A673 (cell line): ENCODE measurements around the gene ATP6V0D1. TPM values are rescaled to one million over a fixed set of nuclear protein-coding genes. Genes with fewer than 3 reads are reported as not detected.

ENCODE experiments used
- BruUV-seq: library from RNA; stranded (reverse); fragments of 400-500 nt; replicated peaks from 2 replicates; lab custom pipeline; 2021; lab: Mats Ljungman, UMichigan
- CTCF ChIA-PET: fragments of 300-600 bp; sonication (Branson Sonifier 250); formaldehyde crosslinking; loops from one replicate; lab custom pipeline; 2022; ENCODE audit warnings: antibody characterized with exemption; lab: Charles Lee
- POLR2A ChIA-PET: fragments of 300-600 bp; sonication (Branson Sonifier 250); formaldehyde crosslinking; loops from one replicate; lab custom pipeline; 2022; ENCODE audit warnings: antibody characterized with exemption; ENCODE audit not compliant: low non-redundant PET; lab: Charles Lee
- DNase-seq: peaks from one replicate; pipeline ENCODE4 v3.0.0-alpha.2; 2015; ENCODE audit warnings: low spot score
- H3K27ac ChIP-seq: fragments of 200-600 bp; sonication (generic); 2 replicates; pipeline ENCODE4 v1.5.1; 2016; ENCODE audit warnings: mixed run types, low read depth, mild to moderate bottlenecking, mixed read lengths, antibody characterized with exemption, low read length; ENCODE audit not compliant: poor library complexity, severe bottlenecking
- H3K27me3 ChIP-seq: fragments of 200-600 bp; sonication (generic); replicated peaks from 2 replicates; pipeline ENCODE4 v1.6.1; 2017; ENCODE audit warnings: mixed run types, low read depth, mild to moderate bottlenecking, mixed read lengths, antibody characterized with exemption, low read length; ENCODE audit not compliant: insufficient read depth, poor library complexity
- H3K36me3 ChIP-seq: fragments of 200-600 bp; sonication (generic); 2 replicates; pipeline ENCODE4 v1.6.1; 2016; ENCODE audit warnings: mixed run types, mild to moderate bottlenecking, mixed read lengths, antibody characterized with exemption, low read length; ENCODE audit not compliant: insufficient read depth, poor library complexity, severe bottlenecking
- H3K4me1 ChIP-seq: fragments of 200-600 bp; sonication (generic); 2 replicates; pipeline ENCODE4 v1.6.1; 2017; ENCODE audit warnings: mixed run types, mild to moderate bottlenecking, mixed read lengths, antibody characterized with exemption, low read length; ENCODE audit not compliant: insufficient read depth, poor library complexity, severe bottlenecking
- H3K4me3 ChIP-seq: fragments of 200-600 bp; sonication (generic); 2 replicates; pipeline ENCODE4 v1.5.1; 2016; ENCODE audit warnings: low read depth, mixed run types, mild to moderate bottlenecking, mixed read lengths, low read length; ENCODE audit not compliant: poor library complexity, severe bottlenecking
- H3K9me3 ChIP-seq: fragments of 200-600 bp; sonication (generic); 2 replicates; pipeline ENCODE4 v1.6.1; 2016; ENCODE audit warnings: mixed run types, low read depth, mild to moderate bottlenecking, mixed read lengths, antibody characterized with exemption, low read length; ENCODE audit not compliant: poor library complexity, severe bottlenecking
- EZH2 ChIP-seq: fragments of 200-600 bp; sonication (generic); IDR thresholded peaks from 2 replicates; pipeline ENCODE4 v1.6.1; 2017; ENCODE audit warnings: borderline replicate concordance, low read depth, mild to moderate bottlenecking, mixed read lengths, antibody characterized with exemption, low read length; ENCODE audit not compliant: poor library complexity, severe bottlenecking
- intact Hi-C: fragments of 100-400 bp; cut with micrococcal nuclease; formaldehyde crosslinking; loops from one replicate; pipeline ENCODE4 v1.10.0; 2022; ENCODE audit not compliant: unreplicated experiment
- total RNA-seq: library from RNA; stranded (reverse); gene quantifications from 2 replicates; pipeline ENCODE4 v1.2.3, GENCODE V29; 2021
- TF ChIP-seq, protein P1 (sequence below): fragments of 300-800, 200-600 bp; sonication (generic); conservative IDR thresholded peaks from 2 replicates; pipeline ENCODE4 v1.5.1; 2017; ENCODE audit warnings: low read depth, mild to moderate bottlenecking, antibody characterized with exemption, low read length, moderate library complexity, mixed read lengths

Gene ATP6V0D1
- total RNA-seq, 1 experiment from 2014 or later = 63.9 TPM

DNA sequence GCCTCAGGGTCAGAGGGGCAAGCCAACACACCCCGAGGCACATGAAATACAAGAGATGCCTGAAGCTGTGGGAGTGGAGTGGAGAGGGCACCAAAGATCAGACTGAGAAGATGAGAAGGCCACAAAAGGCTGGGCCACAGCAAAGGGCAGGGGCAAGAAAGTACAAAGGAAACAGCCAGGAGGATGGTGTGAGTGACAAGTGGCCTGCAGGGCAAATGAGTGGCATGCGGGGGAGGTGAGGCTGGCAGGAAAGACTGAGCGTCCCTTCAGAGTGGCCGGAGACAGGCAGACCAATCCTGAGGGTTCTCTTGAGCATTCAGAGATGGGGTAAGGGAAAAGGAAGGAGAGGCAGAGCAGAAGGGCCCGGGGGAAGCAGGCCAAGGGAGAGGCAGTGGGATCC lies 26.9 kb downstream of the ATP6V0D1 start:
- TF ChIP-seq, protein P1, sequence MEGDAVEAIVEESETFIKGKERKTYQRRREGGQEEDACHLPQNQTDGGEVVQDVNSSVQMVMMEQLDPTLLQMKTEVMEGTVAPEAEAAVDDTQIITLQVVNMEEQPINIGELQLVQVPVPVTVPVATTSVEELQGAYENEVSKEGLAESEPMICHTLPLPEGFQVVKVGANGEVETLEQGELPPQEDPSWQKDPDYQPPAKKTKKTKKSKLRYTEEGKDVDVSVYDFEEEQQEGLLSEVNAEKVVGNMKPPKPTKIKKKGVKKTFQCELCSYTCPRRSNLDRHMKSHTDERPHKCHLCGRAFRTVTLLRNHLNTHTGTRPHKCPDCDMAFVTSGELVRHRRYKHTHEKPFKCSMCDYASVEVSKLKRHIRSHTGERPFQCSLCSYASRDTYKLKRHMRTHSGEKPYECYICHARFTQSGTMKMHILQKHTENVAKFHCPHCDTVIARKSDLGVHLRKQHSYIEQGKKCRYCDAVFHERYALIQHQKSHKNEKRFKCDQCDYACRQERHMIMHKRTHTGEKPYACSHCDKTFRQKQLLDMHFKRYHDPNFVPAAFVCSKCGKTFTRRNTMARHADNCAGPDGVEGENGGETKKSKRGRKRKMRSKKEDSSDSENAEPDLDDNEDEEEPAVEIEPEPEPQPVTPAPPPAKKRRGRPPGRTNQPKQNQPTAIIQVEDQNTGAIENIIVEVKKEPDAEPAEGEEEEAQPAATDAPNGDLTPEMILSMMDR = no peak
- no peak for TF ChIP-seq EZH2
- CTCF ChIA-PET = no interaction called here
- Histone ChIP-seq H3K4me1 (no peaks in the 10 kb centered on the region), H3K27ac (no peak overlapping the region), H3K4me3 (no peak overlapping the region), H3K27me3 (no peaks in the 10 kb centered on the region), H3K36me3 (no peaks in the 10 kb centered on the region), H3K9me3 (no peaks in the 10 kb centered on the region)
- no peak for DNase-seq
- BruUV-seq = no TSS peak
- POLR2A ChIA-PET = no interaction called here
- intact Hi-C loops = no loop called here

- no TSS peak for BruUV-seq
- CTCF ChIA-PET = no interaction called here
- TF ChIP-seq EZH2 = no peak
- TF ChIP-seq, protein P1 = no peak
Measured at GRCh38 chr16:67451704-67452435, 29.1 kb downstream of the ATP6V0D1 start.

GRCh38 chr16:67451061-67451703 lies 29.8 kb downstream of the ATP6V0D1 start:
- DNase-seq = no peak
- intact Hi-C loops = no loop called here
- Histone ChIP-seq H3K4me1 (no peaks in the 10 kb centered on the region), H3K36me3 (no peaks in the 10 kb centered on the region), H3K27me3 (no peaks in the 10 kb centered on the region), H3K4me3 (no peak overlapping the region), H3K27ac (no peak overlapping the region), H3K9me3 (no peaks in the 10 kb centered on the region)
- no TSS peak for BruUV-seq
- no peak for TF ChIP-seq EZH2
- TF ChIP-seq, protein P1 = no peak
- CTCF ChIA-PET = no interaction called here
- POLR2A ChIA-PET = no interaction called here

More at GRCh38 chr16:67451704-67452435, 29.1 kb downstream of the ATP6V0D1 start:
- POLR2A ChIA-PET = no interaction called here
- no peaks in the 10 kb centered on the region for H3K4me1 ChIP-seq
- DNase-seq = no peak
- intact Hi-C loops = no loop called here
- H3K27ac ChIP-seq = no peak overlapping the region
- H3K36me3 ChIP-seq = no peaks in the 10 kb centered on the region
- no peaks in the 10 kb centered on the region for H3K9me3 ChIP-seq
- no peak overlapping the region for H3K4me3 ChIP-seq
- H3K27me3 ChIP-seq = no peaks in the 10 kb centered on the region
